ENCODE measurements around the gene PPP1R3E.

PPP1R3E gene

GRCh38 chr14:23335623-23336022, 33.0 kb upstream of the PPP1R3E start:
- no peak for TF ChIP-seq MAX (IDR thresholded peaks at IDR 0.05)
- TF ChIP-seq FOXM1 (IDR thresholded peaks at IDR 0.05; ENCODE audit: borderline replicate concordance, low read depth) = no peak
- no peak for TF ChIP-seq RAD21 (IDR thresholded peaks at IDR 0.05; ENCODE audit: low read depth)
- TF ChIP-seq ZBTB7A (IDR thresholded peaks at IDR 0.05; ENCODE audit: low read depth) = no peak
- no peak for TF ChIP-seq YY1 (IDR thresholded peaks at IDR 0.05; ENCODE audit: low read depth)
- TF ChIP-seq TCF12 (IDR thresholded peaks at IDR 0.05; ENCODE audit: low read depth) = no peak
- no peak for TF ChIP-seq REST (IDR thresholded peaks at IDR 0.05; ENCODE audit: low read depth)
- no peak for TF ChIP-seq TEAD4 (IDR thresholded peaks at IDR 0.05)
- no peak for TF ChIP-seq USF1 (IDR thresholded peaks at IDR 0.05)
- no peak for TF ChIP-seq CEBPB (IDR thresholded peaks at IDR 0.05)
- no peak for TF ChIP-seq NFIC (IDR thresholded peaks at IDR 0.05)
- no peak for TF ChIP-seq EGR1 (IDR thresholded peaks at IDR 0.05)
- TF ChIP-seq EP300 (IDR thresholded peaks at IDR 0.05; ENCODE audit: borderline replicate concordance) = no peak
- TF ChIP-seq CREB1 (IDR thresholded peaks at IDR 0.05; ENCODE audit: low read depth) = no peak
- no peak for TF ChIP-seq TAF1 (IDR thresholded peaks at IDR 0.05; ENCODE audit: low read depth)

- TF ChIP-seq RAD21 (IDR thresholded peaks at IDR 0.05; ENCODE audit: low read depth) (peak; percentile 77), TCF12 (IDR thresholded peaks at IDR 0.05; ENCODE audit: low read depth) (no peak)
Measured at GRCh38 chr14:23327947-23328744, 25.5 kb upstream of the PPP1R3E start.

- no peak for TF ChIP-seq FOXM1 (IDR thresholded peaks at IDR 0.05; ENCODE audit: borderline replicate concordance, low read depth)
- TF ChIP-seq EGR1 (IDR thresholded peaks at IDR 0.05) = no peak
Measured at GRCh38 chr14:23326491-23327332, 24.1 kb upstream of the PPP1R3E start.

GRCh38 chr14:23324993-23325392, 22.3 kb upstream of the PPP1R3E start:
- no peak for TF ChIP-seq CEBPB (IDR thresholded peaks at IDR 0.05)
- no peak for TF ChIP-seq TCF12 (IDR thresholded peaks at IDR 0.05; ENCODE audit: low read depth)
- no peak for TF ChIP-seq FOXM1 (IDR thresholded peaks at IDR 0.05; ENCODE audit: borderline replicate concordance, low read depth)
- no peak for TF ChIP-seq EP300 (IDR thresholded peaks at IDR 0.05; ENCODE audit: borderline replicate concordance)
- TF ChIP-seq RAD21 (IDR thresholded peaks at IDR 0.05; ENCODE audit: low read depth) = no peak
- no peak for TF ChIP-seq NFIC (IDR thresholded peaks at IDR 0.05)
- TF ChIP-seq CREB1 (IDR thresholded peaks at IDR 0.05; ENCODE audit: low read depth) = no peak
- TF ChIP-seq YY1 (IDR thresholded peaks at IDR 0.05; ENCODE audit: low read depth) = no peak
- TF ChIP-seq USF1 (IDR thresholded peaks at IDR 0.05) = no peak
- TF ChIP-seq TEAD4 (IDR thresholded peaks at IDR 0.05) = no peak
- TF ChIP-seq TAF1 (IDR thresholded peaks at IDR 0.05; ENCODE audit: low read depth) = no peak
- TF ChIP-seq EGR1 (IDR thresholded peaks at IDR 0.05) = no peak
- no peak for TF ChIP-seq ZBTB7A (IDR thresholded peaks at IDR 0.05; ENCODE audit: low read depth)
- no peak for TF ChIP-seq MAX (IDR thresholded peaks at IDR 0.05)
- TF ChIP-seq REST (IDR thresholded peaks at IDR 0.05; ENCODE audit: low read depth) = no peak

- TF ChIP-seq NFIC (IDR thresholded peaks at IDR 0.05) = no peak
- no peak for TF ChIP-seq FOXM1 (IDR thresholded peaks at IDR 0.05; ENCODE audit: borderline replicate concordance, low read depth)
- no peak for TF ChIP-seq EGR1 (IDR thresholded peaks at IDR 0.05)
- TF ChIP-seq CREB1 (IDR thresholded peaks at IDR 0.05; ENCODE audit: low read depth) = no peak
- TF ChIP-seq TEAD4 (IDR thresholded peaks at IDR 0.05) = no peak
- no peak for TF ChIP-seq USF1 (IDR thresholded peaks at IDR 0.05)
- TF ChIP-seq TAF1 (IDR thresholded peaks at IDR 0.05; ENCODE audit: low read depth) = no peak
- no peak for TF ChIP-seq TCF12 (IDR thresholded peaks at IDR 0.05; ENCODE audit: low read depth)
- no peak for TF ChIP-seq CEBPB (IDR thresholded peaks at IDR 0.05)
- no peak for TF ChIP-seq RAD21 (IDR thresholded peaks at IDR 0.05; ENCODE audit: low read depth)
- TF ChIP-seq REST (IDR thresholded peaks at IDR 0.05; ENCODE audit: low read depth) = no peak
- no peak for TF ChIP-seq YY1 (IDR thresholded peaks at IDR 0.05; ENCODE audit: low read depth)
Measured at GRCh38 chr14:23324455-23324846, 21.8 kb upstream of the PPP1R3E start.
